ENCODE measurements around the gene FAM193A.
A peak's percentile ranks its signal among the peaks of the same experiment; 100 is the strongest.
"Not testable (repeated sequence)": the region's sequence is repeated elsewhere in the genome, so short reads cannot be mapped to it uniquely, and the experiment has no call there.

Gene FAM193A

GRCh38 chr4:2507259-2507658, 29.2 kb upstream of the FAM193A start:
- TF ChIP-seq, protein P1, sequence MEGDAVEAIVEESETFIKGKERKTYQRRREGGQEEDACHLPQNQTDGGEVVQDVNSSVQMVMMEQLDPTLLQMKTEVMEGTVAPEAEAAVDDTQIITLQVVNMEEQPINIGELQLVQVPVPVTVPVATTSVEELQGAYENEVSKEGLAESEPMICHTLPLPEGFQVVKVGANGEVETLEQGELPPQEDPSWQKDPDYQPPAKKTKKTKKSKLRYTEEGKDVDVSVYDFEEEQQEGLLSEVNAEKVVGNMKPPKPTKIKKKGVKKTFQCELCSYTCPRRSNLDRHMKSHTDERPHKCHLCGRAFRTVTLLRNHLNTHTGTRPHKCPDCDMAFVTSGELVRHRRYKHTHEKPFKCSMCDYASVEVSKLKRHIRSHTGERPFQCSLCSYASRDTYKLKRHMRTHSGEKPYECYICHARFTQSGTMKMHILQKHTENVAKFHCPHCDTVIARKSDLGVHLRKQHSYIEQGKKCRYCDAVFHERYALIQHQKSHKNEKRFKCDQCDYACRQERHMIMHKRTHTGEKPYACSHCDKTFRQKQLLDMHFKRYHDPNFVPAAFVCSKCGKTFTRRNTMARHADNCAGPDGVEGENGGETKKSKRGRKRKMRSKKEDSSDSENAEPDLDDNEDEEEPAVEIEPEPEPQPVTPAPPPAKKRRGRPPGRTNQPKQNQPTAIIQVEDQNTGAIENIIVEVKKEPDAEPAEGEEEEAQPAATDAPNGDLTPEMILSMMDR (IDR thresholded peaks at IDR 0.05; ENCODE audit: borderline replicate concordance, control extremely low read depth, extremely low read depth, insufficient read depth, missing control alignments) = no peak
- in situ Hi-C loops (cut with MboI; ENCODE audit: low sequenced_read_pairs, unreplicated experiment) = no loop called here
- DNase-seq (ENCODE audit: low spot score) = no peak

- in situ Hi-C loops (cut with MboI; ENCODE audit: low sequenced_read_pairs, unreplicated experiment) = no loop called here
- TF ChIP-seq, protein P1 (IDR thresholded peaks at IDR 0.05; ENCODE audit: borderline replicate concordance, control extremely low read depth, extremely low read depth, insufficient read depth, missing control alignments) = no peak
- DNase-seq (ENCODE audit: low spot score) = no peak
Observed at GRCh38 chr4:2507855-2508254, 28.6 kb upstream of the FAM193A start.

- in situ Hi-C loops (cut with MboI; ENCODE audit: low sequenced_read_pairs, unreplicated experiment) = no loop called here
- TF ChIP-seq, protein P1 (IDR thresholded peaks at IDR 0.05; ENCODE audit: borderline replicate concordance, control extremely low read depth, extremely low read depth, insufficient read depth, missing control alignments) = no peak
- peak; percentile 37 for DNase-seq (ENCODE audit: low spot score)
Observed at GRCh38 chr4:2510351-2511259, 25.8 kb upstream of the FAM193A start.

GRCh38 chr4:2511645-2512131, 24.8 kb upstream of the FAM193A start:
- in situ Hi-C loops (cut with MboI; ENCODE audit: low sequenced_read_pairs, unreplicated experiment) = no loop called here
- TF ChIP-seq, protein P1 (IDR thresholded peaks at IDR 0.05; ENCODE audit: borderline replicate concordance, control extremely low read depth, extremely low read depth, insufficient read depth, missing control alignments) = no peak
- peak; percentile 55 for DNase-seq (ENCODE audit: low spot score)

GRCh38 chr4:2512396-2513135, 23.9 kb upstream of the FAM193A start:
- TF ChIP-seq, protein P1 (IDR thresholded peaks at IDR 0.05; ENCODE audit: borderline replicate concordance, control extremely low read depth, extremely low read depth, insufficient read depth, missing control alignments) = no peak
- in situ Hi-C loops (cut with MboI; ENCODE audit: low sequenced_read_pairs, unreplicated experiment) = no loop called here
- no peak for DNase-seq (ENCODE audit: low spot score)

DNA sequence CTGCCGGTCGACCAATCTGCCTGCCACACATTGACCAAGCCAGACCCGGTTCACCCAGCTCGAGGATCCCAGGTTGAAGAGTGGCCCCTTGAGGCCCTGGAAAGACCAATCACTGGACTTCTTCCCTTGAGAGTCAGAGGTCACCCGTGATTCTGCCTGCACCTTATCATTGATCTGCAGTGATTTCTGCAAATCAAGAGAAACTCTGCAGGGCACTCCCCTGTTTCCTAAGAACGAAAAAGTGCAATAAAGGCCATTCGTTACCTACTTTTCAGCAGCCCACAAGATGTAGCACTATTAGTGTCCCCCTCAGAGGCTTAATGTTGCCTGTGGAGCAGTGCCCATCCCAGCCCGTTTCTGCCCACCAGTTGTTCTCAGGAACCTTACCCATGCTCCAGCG, 22.3 kb upstream of the FAM193A start:
- in situ Hi-C loops (cut with MboI; ENCODE audit: low sequenced_read_pairs, unreplicated experiment); DNase-seq (ENCODE audit: low spot score): not testable (repeated sequence)

DNA sequence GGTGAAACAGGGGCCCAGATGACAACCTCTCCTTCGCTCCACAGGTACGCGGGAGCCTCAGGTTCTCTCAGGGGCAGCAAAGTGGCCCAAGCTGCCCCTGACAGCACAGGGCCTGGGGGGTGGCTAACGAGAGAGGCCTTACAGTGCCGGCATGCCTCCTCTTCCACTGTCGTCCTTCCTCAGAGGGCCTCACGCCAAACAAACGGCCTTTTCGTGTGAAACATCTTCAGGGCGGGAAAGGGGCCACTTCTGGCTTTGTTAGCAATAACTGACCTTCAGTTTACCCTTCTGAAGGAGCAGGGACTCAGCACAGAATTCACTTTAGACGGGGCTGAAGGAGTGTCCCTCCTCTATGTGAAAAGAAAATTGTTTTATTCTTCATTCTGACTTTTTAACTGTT, 21.5 kb upstream of the FAM193A start:
- DNase-seq (ENCODE audit: low spot score); in situ Hi-C loops (cut with MboI; ENCODE audit: low sequenced_read_pairs, unreplicated experiment): not testable (repeated sequence)

Data from GM13976 (cell line).